HG02943 (cell line): ENCODE results near the gene FLRT1.

Source experiments
- ATAC-seq: cut with Tn5 transposase; IDR thresholded peaks from one replicate; pipeline ENCODE4 v1.9.1; 2021; ENCODE audit warnings: mild to moderate bottlenecking, low read depth, moderate library complexity; ENCODE audit not compliant: unreplicated experiment

Gene FLRT1

GRCh38 chr11:64023712-64024710 is 11.7 kb upstream of the FLRT1 start:
- no peak for ATAC-seq

- ATAC-seq: no peak
Observed at GRCh38 chr11:64025205-64025604, 10.5 kb upstream of the FLRT1 start.

- no peak for ATAC-seq
Observed at GRCh38 chr11:64026575-64027205, 9.0 kb upstream of the FLRT1 start.

- ATAC-seq: no peak
Observed at GRCh38 chr11:64027651-64028397, 7.9 kb upstream of the FLRT1 start.

- no peak for ATAC-seq
Observed at GRCh38 chr11:64028398-64029115, 7.2 kb upstream of the FLRT1 start.

- ATAC-seq: no peak
Observed at GRCh38 chr11:64029773-64030172, 6.0 kb upstream of the FLRT1 start.

GRCh38 chr11:64031001-64031400 is 4.7 kb upstream of the FLRT1 start:
- no peak for ATAC-seq

GRCh38 chr11:64032050-64032449 is 3.7 kb upstream of the FLRT1 start:
- no peak for ATAC-seq

GRCh38 chr11:64034411-64034811 is 1.3 kb upstream of the FLRT1 start:
- ATAC-seq: no peak

- ATAC-seq: no peak
Observed at GRCh38 chr11:64035081-64035524, 628 bp upstream of the FLRT1 start.

GRCh38 chr11:64036087-64037026 is 626 bp downstream of the FLRT1 start:
- ATAC-seq: no peak

GRCh38 chr11:64037027-64037634 is 1.4 kb downstream of the FLRT1 start:
- ATAC-seq: no peak

- no peak for ATAC-seq
Observed at GRCh38 chr11:64038500-64038899, 2.8 kb downstream of the FLRT1 start.

- ATAC-seq: no peak
Observed at GRCh38 chr11:64039012-64039665, 3.4 kb downstream of the FLRT1 start.

- ATAC-seq: no peak
Observed at GRCh38 chr11:64040684-64041322, 5.1 kb downstream of the FLRT1 start.

- ATAC-seq: no peak
Observed at GRCh38 chr11:64041846-64042245, 6.1 kb downstream of the FLRT1 start.

- no peak for ATAC-seq
Observed at GRCh38 chr11:64042301-64042700, 6.6 kb downstream of the FLRT1 start.

GRCh38 chr11:64043545-64043944 is 7.8 kb downstream of the FLRT1 start:
- no peak for ATAC-seq
